GM10266 (cell line): ENCODE results near the gene STRADA.
"Not testable (repeated sequence)": the region's sequence is repeated elsewhere in the genome, so short reads cannot be mapped to it uniquely, and the experiment has no call there.

ENCODE experiments used
- DNase-seq: peaks from one replicate; pipeline ENCODE4 v3.0.0; 2012; ENCODE audit errors: extremely low spot score
- CTCF ChIP-seq: IDR thresholded peaks from 2 replicates; pipeline ENCODE4 v1.5.1; 2012; ENCODE audit warnings: mild to moderate bottlenecking, low read depth; ENCODE audit not compliant: control insufficient read depth, insufficient read depth; ENCODE audit errors: missing control alignments

STRADA gene

DNA sequence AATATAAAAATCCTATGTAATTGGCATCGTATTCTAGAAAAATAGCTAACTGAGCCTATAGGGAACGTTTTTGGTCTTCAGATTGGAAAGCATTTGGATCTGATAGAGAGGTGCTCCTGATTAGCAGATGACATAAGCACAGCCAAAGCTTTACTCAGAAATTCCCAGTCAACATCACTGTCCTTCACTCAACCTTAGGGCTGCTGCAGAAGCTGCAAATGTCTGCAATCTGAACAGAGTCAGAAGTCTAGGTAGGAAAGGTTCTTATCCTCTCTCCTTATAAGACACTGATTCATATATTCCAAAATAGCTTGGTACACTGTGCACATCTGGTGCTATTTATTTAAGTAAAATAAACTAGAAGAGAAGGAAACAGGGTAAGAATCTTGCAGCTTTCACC, 19.2 kb downstream of the STRADA start:
- no peak for TF ChIP-seq CTCF
- no peak for DNase-seq

- not testable (repeated sequence) for DNase-seq
Measured at GRCh38 chr17:63720194-63720593, 21.4 kb downstream of the STRADA start.

DNA sequence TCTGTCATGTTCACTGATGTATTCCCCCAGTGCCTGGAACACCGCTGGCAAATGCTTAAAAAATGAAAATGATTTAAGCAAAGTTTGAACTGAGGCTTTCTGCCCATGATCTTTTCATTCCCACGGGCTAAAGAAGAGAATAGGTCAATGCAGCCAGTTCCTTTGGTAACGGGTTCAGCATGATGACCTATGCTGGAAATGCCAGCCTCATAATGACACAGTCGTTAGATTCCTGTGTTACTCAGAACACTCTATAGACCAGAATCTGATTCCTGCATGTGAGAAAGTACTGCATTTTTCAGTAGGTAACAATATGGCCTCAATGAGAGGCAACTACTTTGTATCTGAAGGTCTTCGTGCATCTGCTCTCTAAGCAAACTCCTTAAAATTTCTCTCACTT, 22.6 kb downstream of the STRADA start:
- TF ChIP-seq CTCF: no peak

DNA sequence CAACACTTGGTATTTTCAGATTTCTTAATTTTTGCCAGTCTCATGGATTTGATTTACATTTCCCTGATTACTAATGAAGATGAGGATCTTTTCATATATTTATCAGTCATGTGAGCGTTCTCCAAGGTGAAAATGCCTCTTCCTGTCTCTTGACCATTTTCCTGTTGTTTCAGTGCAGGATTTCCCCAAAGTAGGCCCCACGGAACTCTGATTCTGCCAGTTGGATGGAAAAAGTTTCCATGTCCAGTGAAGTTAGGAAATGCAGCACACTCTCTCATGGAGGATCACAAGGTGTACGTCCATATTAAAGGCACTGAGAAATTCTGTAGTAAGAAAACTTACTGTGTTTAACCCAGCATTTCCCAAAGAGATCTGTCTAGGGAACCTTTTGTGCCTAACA, 25.2 kb downstream of the STRADA start:
- no peak for DNase-seq
- no peak for TF ChIP-seq CTCF

More for the DNA sequence above, 22.6 kb downstream of the STRADA start:
- no peak for DNase-seq

- TF ChIP-seq CTCF: no peak
- DNase-seq: no peak
Measured at GRCh38 chr17:63714550-63715277, 26.9 kb downstream of the STRADA start.

DNA sequence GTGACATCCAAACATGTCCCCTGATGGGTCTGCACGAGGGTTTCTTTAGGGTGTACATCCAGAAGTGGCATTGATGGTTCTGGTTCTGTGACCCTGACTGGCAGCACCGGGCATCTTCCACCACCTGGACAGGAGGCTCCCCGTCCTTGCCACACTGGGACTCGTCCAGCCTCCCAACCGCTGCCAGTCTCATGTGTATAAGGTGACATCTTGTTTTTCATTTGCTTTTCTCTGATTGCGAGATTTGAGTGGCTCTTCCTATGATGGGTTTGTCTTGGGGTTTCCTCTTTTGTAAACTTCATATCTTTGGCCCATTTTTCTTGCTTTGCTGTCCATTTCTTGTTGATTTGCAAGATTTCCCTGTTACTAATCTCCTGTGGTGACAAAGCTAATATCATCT, 32.5 kb downstream of the STRADA start:
- TF ChIP-seq CTCF: no peak
- no peak for DNase-seq

DNA sequence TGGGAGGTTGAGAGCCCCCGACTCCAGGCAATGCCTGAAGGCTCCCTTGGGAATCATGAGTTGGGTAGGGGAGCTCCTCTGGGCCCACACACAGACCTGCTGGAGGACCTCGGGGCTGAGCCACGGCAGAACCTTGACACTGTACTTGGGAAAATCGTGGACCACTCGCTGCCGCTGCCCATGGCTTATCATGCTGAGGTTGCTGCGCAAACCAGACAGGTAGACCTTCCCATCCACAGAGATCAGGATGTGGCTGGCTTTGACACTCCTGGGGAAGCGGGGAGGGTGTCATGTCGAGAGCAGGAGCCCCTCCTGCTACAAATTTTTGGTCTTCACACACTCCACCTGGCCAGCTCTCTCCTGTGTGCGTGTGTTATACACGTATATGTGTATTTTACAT, 34.4 kb downstream of the STRADA start:
- DNase-seq: no peak
- no peak for TF ChIP-seq CTCF
